Neuronal stem cell (in vitro differentiated cells): ENCODE measurements around the gene NDST1.
A peak's percentile ranks its signal among the peaks of the same experiment; 100 is the strongest.

Source experiments
- DNase-seq: peaks from one replicate; pipeline ENCODE4 v3.0.0-alpha.2; 2013; ENCODE audit warnings: low spot score
- H2AFZ ChIP-seq: one replicate; pipeline ENCODE4 v1.6.1; 2013; ENCODE audit warnings: mild to moderate bottlenecking, low read length, inconsistent platforms
- H2AK5ac ChIP-seq: 2 replicates; pipeline ENCODE4 v1.6.1; 2013; ENCODE audit warnings: low read depth, mild to moderate bottlenecking, inconsistent platforms, low read length, moderate library complexity, mixed read lengths
- H2BK120ac ChIP-seq: 2 replicates; pipeline ENCODE4 v1.6.1; 2013; ENCODE audit warnings: low read depth, mild to moderate bottlenecking, inconsistent platforms, low read length, moderate library complexity, mixed read lengths
- H2BK12ac ChIP-seq: one replicate; pipeline ENCODE4 v1.6.1; 2013; ENCODE audit warnings: low read length, inconsistent platforms
- H2BK15ac ChIP-seq: 2 replicates; pipeline ENCODE4 v1.6.1; 2013; ENCODE audit warnings: mild to moderate bottlenecking, low read length, inconsistent platforms, mixed read lengths
- H2BK5ac ChIP-seq: one replicate; pipeline ENCODE4 v1.6.1; 2013; ENCODE audit warnings: inconsistent platforms, mild to moderate bottlenecking, low read length, moderate library complexity
- H3K14ac ChIP-seq: one replicate; pipeline ENCODE4 v1.6.1; 2013; ENCODE audit warnings: low read length, inconsistent platforms
- H3K18ac ChIP-seq: 2 replicates; pipeline ENCODE4 v1.6.1; 2013; ENCODE audit warnings: low read length, inconsistent platforms
- H3K23ac ChIP-seq: 2 replicates; pipeline ENCODE4 v1.6.1; 2013; ENCODE audit warnings: low read depth, mild to moderate bottlenecking, mixed read lengths, low read length, inconsistent platforms; ENCODE audit not compliant: poor library complexity
- H3K27ac ChIP-seq: replicated peaks from 3 replicates; pipeline ENCODE4 v1.5.1; 2013; ENCODE audit warnings: low read length, inconsistent platforms
- H3K27me3 ChIP-seq, 3 experiments: 2 replicates each; pipeline ENCODE4 v1.6.1; 2013; ENCODE audit warnings: low read length in 3 of 3, mild to moderate bottlenecking in 2 of 3, inconsistent platforms in 1 of 3, low read depth in 1 of 3, mixed read lengths in 1 of 3, moderate library complexity in 1 of 3; ENCODE audit not compliant: control insufficient read depth in 3 of 3, insufficient read depth in 3 of 3
- H3K36me3 ChIP-seq, 2 donors: replicated peaks in 1 of 2; 2 replicates each; pipeline ENCODE4 v1.6.1; 2013; ENCODE audit warnings: low read length in 2 of 2; ENCODE audit not compliant: control insufficient read depth in 2 of 2, insufficient read depth in 2 of 2
- H3K4ac ChIP-seq: 2 replicates; pipeline ENCODE4 v1.6.1; 2013; ENCODE audit warnings: inconsistent platforms, mild to moderate bottlenecking, low read length, moderate library complexity
- H3K4me1 ChIP-seq, 2 donors: 1 replicate in 1 of 2; 2 replicates in 1 of 2; pipeline ENCODE4 v1.6.1; 2013; ENCODE audit warnings: low read length in 2 of 2, low read depth in 1 of 2; ENCODE audit not compliant: control insufficient read depth in 2 of 2, insufficient read depth in 1 of 2
- H3K4me2 ChIP-seq: one replicate; pipeline ENCODE4 v1.6.1; 2013; ENCODE audit warnings: mild to moderate bottlenecking, low read length, inconsistent platforms; ENCODE audit not compliant: insufficient read depth, poor library complexity, severe bottlenecking
- H3K4me3 ChIP-seq, 2 donors: 2 replicates each; pipeline ENCODE4 v1.5.1; 2013; ENCODE audit warnings: low read length in 2 of 2, mild to moderate bottlenecking in 2 of 2, inconsistent platforms in 1 of 2, moderate library complexity in 1 of 2
- H3K79me1 ChIP-seq: one replicate; pipeline ENCODE4 v1.6.1; 2013; ENCODE audit warnings: low read depth, mild to moderate bottlenecking, inconsistent platforms, low read length, moderate library complexity
- H3K9ac ChIP-seq: one replicate; pipeline ENCODE4 v1.6.1; 2013; ENCODE audit warnings: mild to moderate bottlenecking, low read depth, low read length, inconsistent platforms; ENCODE audit not compliant: poor library complexity
- H3K9me3 ChIP-seq, 2 donors: replicated peaks in 1 of 2; 2 replicates each; pipeline versions ENCODE3 to v1.6.1; 2013; ENCODE audit warnings: low read length in 2 of 2, mild to moderate bottlenecking in 2 of 2, inconsistent platforms in 1 of 2, low read depth in 1 of 2, mixed read lengths in 1 of 2, moderate library complexity in 1 of 2; ENCODE audit not compliant: control insufficient read depth in 2 of 2, insufficient read depth in 1 of 2
- H4K8ac ChIP-seq: one replicate; pipeline ENCODE4 v1.6.1; 2013; ENCODE audit warnings: low read depth, mild to moderate bottlenecking, inconsistent platforms, low read length, moderate library complexity
- H4K91ac ChIP-seq: one replicate; pipeline ENCODE4 v1.6.1; 2013; ENCODE audit warnings: low read length, low read depth, mild to moderate bottlenecking, inconsistent platforms; ENCODE audit not compliant: poor library complexity
- WGBS, 2 donors: extraction: QIAGEN DNeasy Blood & Tissue Kit; methylation state at CpG; one replicate each; pipeline ENCODE4 v1.1.7; 2013; ENCODE audit warnings: missing lambda C conversion rate in 2 of 2, mixed read lengths in 1 of 2; ENCODE audit not compliant: insufficient read length in 2 of 2, insufficient replicate concordance in 1 of 2; ENCODE audit errors: extremely low coverage in 2 of 2; 5-methylcytosine and 5-hydroxymethylcytosine counted together

NDST1 gene

GRCh38 chr5:150601491-150602345, 93.8 kb downstream of the NDST1 start:
- peak overlapping the region; percentile 46 for H2AFZ ChIP-seq
- no peak overlapping the region for H2BK15ac ChIP-seq
- H3K4me1 ChIP-seq: peaks cover 0 to 15% of the 10 kb centered on the region in 2 donors
- H2BK120ac ChIP-seq: no peak overlapping the region
- H2BK12ac ChIP-seq: no peak overlapping the region
- H3K79me1 ChIP-seq: no peaks in the 10 kb centered on the region
- H2BK5ac ChIP-seq: no peak overlapping the region
- no CpG with 5 or more reads among the region's 16 CpGs for WGBS, 2 donors
- H3K18ac ChIP-seq: peak overlapping the region; percentile 15
- H3K14ac ChIP-seq: no peak overlapping the region
- H3K9ac ChIP-seq: no peak overlapping the region
- H3K4ac ChIP-seq: no peak overlapping the region
- no peak overlapping the region for H4K91ac ChIP-seq
- no peaks in the 10 kb centered on the region for H3K36me3 ChIP-seq
- no peak overlapping the region for H4K8ac ChIP-seq
- H3K27me3 ChIP-seq: no peaks in the 10 kb centered on the region
- H3K4me2 ChIP-seq: no peak overlapping the region
- H3K9me3 ChIP-seq: no peaks in the 10 kb centered on the region
- no peak for DNase-seq
- peak overlapping the region in 1 of 2 donors; percentile 10 for H3K4me3 ChIP-seq
- no peak overlapping the region for H3K27ac ChIP-seq
- H3K23ac ChIP-seq: no peak overlapping the region
- H2AK5ac ChIP-seq: peak overlapping the region; percentile 30

- Histone ChIP-seq H3K4me3 (no peak overlapping the region), H3K23ac (no peak overlapping the region), H2AK5ac (no peak overlapping the region), H2BK12ac (no peak overlapping the region), H3K27ac (no peak overlapping the region), H2BK120ac (no peak overlapping the region), H2BK15ac (no peak overlapping the region), H3K9ac (no peak overlapping the region), H2BK5ac (no peak overlapping the region), H3K27me3 (no peaks in the 10 kb centered on the region), H3K36me3 (no peaks in the 10 kb centered on the region), H4K91ac (no peak overlapping the region), H3K14ac (no peak overlapping the region), H3K4me1 (peaks cover 0 to 15% of the 10 kb centered on the region in 2 donors), H3K4ac (no peak overlapping the region), H3K9me3 (no peaks in the 10 kb centered on the region), H3K18ac (peak overlapping the region; percentile 42), H3K79me1 (no peaks in the 10 kb centered on the region), H2AFZ (no peak overlapping the region), H3K4me2 (no peak overlapping the region), H4K8ac (no peak overlapping the region)
- no peak for DNase-seq
- WGBS, 2 donors: no CpG with 5 or more reads among the region's 4 CpGs
Measured at GRCh38 chr5:150603052-150603451, 95.1 kb downstream of the NDST1 start.

GRCh38 chr5:150603491-150603890, 95.6 kb downstream of the NDST1 start:
- Histone ChIP-seq H3K9ac (no peak overlapping the region), H3K27me3 (no peaks in the 10 kb centered on the region), H3K4me3 (no peak overlapping the region), H2AK5ac (no peak overlapping the region), H2AFZ (no peak overlapping the region), H3K36me3 (no peaks in the 10 kb centered on the region), H3K4me1 (peaks cover 0 to 15% of the 10 kb centered on the region in 2 donors), H3K27ac (no peak overlapping the region), H3K14ac (no peak overlapping the region), H2BK15ac (no peak overlapping the region), H3K18ac (peak overlapping the region; percentile 30), H3K4me2 (no peak overlapping the region), H3K23ac (no peak overlapping the region), H2BK120ac (no peak overlapping the region), H2BK12ac (no peak overlapping the region), H3K4ac (no peak overlapping the region), H4K91ac (no peak overlapping the region), H4K8ac (no peak overlapping the region), H2BK5ac (no peak overlapping the region), H3K79me1 (no peaks in the 10 kb centered on the region), H3K9me3 (no peaks in the 10 kb centered on the region)
- no peak for DNase-seq
- WGBS, 2 donors: no CpG with 5 or more reads among the region's 3 CpGs

- H3K4me2 ChIP-seq: no peak overlapping the region
- H3K9me3 ChIP-seq: no peaks in the 10 kb centered on the region
- no peak overlapping the region for H3K18ac ChIP-seq
- no peaks in the 10 kb centered on the region for H3K27me3 ChIP-seq
- no peak overlapping the region for H3K4me3 ChIP-seq
- H3K27ac ChIP-seq: no peak overlapping the region
- H3K14ac ChIP-seq: no peak overlapping the region
- H3K79me1 ChIP-seq: no peaks in the 10 kb centered on the region
- H2BK12ac ChIP-seq: no peak overlapping the region
- H3K9ac ChIP-seq: no peak overlapping the region
- WGBS, 2 donors: no CpG with 5 or more reads among the region's 4 CpGs
- no peak overlapping the region for H2BK120ac ChIP-seq
- no peak overlapping the region for H4K91ac ChIP-seq
- no peak overlapping the region for H2AFZ ChIP-seq
- H2BK5ac ChIP-seq: no peak overlapping the region
- no peak overlapping the region for H2AK5ac ChIP-seq
- peaks cover 0 to 15% of the 10 kb centered on the region in 2 donors for H3K4me1 ChIP-seq
- H3K4ac ChIP-seq: no peak overlapping the region
- H3K36me3 ChIP-seq: no peaks in the 10 kb centered on the region
- no peak for DNase-seq
- H3K23ac ChIP-seq: no peak overlapping the region
- no peak overlapping the region for H2BK15ac ChIP-seq
- H4K8ac ChIP-seq: no peak overlapping the region
Measured at GRCh38 chr5:150604010-150604409, 96.1 kb downstream of the NDST1 start.
